MM.1S (cell line): ENCODE data around the gene EPHA3.

Source experiments
- EZH2 ChIP-seq: fragments of 300-600 bp; sonication (generic); optimal IDR thresholded peaks from 2 replicates; pipeline ENCODE3; 2017; ENCODE audit warnings: low read depth, mild to moderate bottlenecking, antibody characterized with exemption, low read length, mixed read lengths
- EZH2phosphoT487 ChIP-seq: fragments of 300-600 bp; sonication (generic); IDR thresholded peaks from 2 replicates; pipeline ENCODE4 v1.6.1; 2018; ENCODE audit warnings: antibody characterized with exemption, low read length
- TF ChIP-seq, protein P1 (sequence below): fragments of 300-600 bp; sonication (generic); IDR thresholded peaks from 2 replicates; pipeline ENCODE4 v1.5.1; 2016; ENCODE audit warnings: antibody characterized with exemption, low read length, mixed read lengths

DNA sequence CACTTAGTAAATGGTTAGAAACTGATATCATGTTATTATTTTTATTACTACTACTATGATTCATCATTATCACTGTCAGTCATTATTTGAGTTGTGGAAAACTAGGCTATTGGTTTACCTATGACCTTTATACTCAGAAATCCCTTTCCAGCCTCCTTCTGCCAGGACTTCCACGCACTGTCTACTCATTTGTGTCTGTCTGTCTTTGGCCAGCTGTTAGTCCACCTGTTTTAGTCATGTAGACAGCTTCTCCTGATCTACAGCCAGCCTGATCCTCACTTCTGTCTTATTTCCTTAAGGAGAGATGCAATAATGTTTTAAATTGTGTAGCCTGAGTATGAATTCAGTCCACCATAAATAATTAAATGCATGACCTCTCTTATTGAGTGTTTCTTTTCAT lies 162.8 kb downstream of the EPHA3 start:
- TF ChIP-seq EZH2 (no peak), EZH2phosphoT487 (no peak)
- TF ChIP-seq, protein P1, sequence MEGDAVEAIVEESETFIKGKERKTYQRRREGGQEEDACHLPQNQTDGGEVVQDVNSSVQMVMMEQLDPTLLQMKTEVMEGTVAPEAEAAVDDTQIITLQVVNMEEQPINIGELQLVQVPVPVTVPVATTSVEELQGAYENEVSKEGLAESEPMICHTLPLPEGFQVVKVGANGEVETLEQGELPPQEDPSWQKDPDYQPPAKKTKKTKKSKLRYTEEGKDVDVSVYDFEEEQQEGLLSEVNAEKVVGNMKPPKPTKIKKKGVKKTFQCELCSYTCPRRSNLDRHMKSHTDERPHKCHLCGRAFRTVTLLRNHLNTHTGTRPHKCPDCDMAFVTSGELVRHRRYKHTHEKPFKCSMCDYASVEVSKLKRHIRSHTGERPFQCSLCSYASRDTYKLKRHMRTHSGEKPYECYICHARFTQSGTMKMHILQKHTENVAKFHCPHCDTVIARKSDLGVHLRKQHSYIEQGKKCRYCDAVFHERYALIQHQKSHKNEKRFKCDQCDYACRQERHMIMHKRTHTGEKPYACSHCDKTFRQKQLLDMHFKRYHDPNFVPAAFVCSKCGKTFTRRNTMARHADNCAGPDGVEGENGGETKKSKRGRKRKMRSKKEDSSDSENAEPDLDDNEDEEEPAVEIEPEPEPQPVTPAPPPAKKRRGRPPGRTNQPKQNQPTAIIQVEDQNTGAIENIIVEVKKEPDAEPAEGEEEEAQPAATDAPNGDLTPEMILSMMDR, result no peak
